ENCODE results near the gene ZNF74.
"Not testable (repeated sequence)": the region's sequence is repeated elsewhere in the genome, so short reads cannot be mapped to it uniquely, and the experiment has no call there.

DNA sequence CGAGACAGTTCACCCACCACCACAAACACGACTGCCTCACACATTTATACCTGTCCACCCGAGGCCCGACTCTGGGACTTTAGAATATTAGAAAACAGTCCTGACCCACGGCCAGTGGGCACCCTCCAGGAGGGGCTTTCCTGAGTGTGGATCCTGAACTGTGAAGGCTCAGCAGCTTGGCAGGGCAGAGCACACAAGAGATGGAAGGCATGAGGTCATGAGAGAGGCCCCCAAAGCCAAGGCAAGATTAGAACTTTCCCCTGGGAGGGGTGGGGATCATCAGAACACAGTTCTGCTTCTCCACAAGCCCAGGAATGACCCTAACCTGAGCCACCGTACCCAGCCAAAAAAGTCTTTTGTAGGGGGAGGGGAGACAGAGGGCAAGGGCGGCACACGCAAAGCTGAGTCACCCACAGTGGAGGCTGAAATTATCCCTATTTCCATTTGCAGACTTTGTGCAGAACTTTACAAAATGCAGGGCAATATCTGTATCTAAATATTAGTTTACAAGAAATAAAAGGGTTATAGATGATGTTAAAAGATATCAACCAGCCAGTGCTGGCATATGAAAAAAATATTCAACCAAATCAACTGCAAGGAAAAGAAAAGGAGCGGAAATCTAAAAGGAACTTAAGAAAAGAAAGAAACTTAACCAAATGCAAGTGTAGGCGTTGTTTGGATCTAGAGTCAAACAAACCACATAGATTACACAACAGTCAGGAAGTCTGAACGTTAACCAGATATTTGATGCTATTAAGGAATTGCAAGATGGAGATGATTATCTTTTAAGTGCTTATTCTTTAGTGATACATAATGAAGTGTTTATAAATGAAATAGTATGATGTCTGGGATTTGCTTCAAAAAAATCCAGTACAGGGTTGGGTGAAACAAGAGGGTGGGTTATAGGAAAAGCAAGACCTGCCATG, 29.4 kb upstream of the ZNF74 start:
- TF ChIP-seq, protein P1, sequence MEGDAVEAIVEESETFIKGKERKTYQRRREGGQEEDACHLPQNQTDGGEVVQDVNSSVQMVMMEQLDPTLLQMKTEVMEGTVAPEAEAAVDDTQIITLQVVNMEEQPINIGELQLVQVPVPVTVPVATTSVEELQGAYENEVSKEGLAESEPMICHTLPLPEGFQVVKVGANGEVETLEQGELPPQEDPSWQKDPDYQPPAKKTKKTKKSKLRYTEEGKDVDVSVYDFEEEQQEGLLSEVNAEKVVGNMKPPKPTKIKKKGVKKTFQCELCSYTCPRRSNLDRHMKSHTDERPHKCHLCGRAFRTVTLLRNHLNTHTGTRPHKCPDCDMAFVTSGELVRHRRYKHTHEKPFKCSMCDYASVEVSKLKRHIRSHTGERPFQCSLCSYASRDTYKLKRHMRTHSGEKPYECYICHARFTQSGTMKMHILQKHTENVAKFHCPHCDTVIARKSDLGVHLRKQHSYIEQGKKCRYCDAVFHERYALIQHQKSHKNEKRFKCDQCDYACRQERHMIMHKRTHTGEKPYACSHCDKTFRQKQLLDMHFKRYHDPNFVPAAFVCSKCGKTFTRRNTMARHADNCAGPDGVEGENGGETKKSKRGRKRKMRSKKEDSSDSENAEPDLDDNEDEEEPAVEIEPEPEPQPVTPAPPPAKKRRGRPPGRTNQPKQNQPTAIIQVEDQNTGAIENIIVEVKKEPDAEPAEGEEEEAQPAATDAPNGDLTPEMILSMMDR (conservative IDR thresholded peaks at IDR 0.05 in 1 of 2, IDR thresholded peaks at IDR 0.05 in 1 of 2; ENCODE audit: extremely low read depth in 1 of 2, insufficient read depth in 1 of 2, low read depth in 1 of 2, low read length in 2 of 2) = not testable (repeated sequence)
- not testable (repeated sequence) for TF ChIP-seq EZH2 (IDR thresholded peaks at IDR 0.05; ENCODE audit: borderline replicate concordance, low read length)

All from mammary epithelial cell (primary cell).